ENCODE data around the gene UBAC2. TPM values are rescaled to one million over a fixed set of nuclear protein-coding genes. Genes with fewer than 3 reads are reported as not detected.

UBAC2 gene
- total RNA-seq, 1 donor from 2014 or later: 64.3 TPM

GRCh38 chr13:99353246-99353600 lies 152.6 kb downstream of the UBAC2 start:
- Mint-ChIP-seq H3K4me1 (peaks cover 21% of the 10 kb centered on the region), H3K36me3 (peaks cover 28% of the 10 kb centered on the region), H3K9me3 (no peaks in the 10 kb centered on the region), H3K4me3 (no peak overlapping the region), H3K27ac (no peak overlapping the region), H3K27me3 (ENCODE audit: low read depth) (no peaks in the 10 kb centered on the region)
- no peak for DNase-seq (ENCODE audit: low spot score in 2 of 2, unreplicated experiment in 2 of 2)
- TF ChIP-seq CTCF (IDR thresholded peaks at IDR 0.05; ENCODE audit: unreplicated experiment): no peak

- Mint-ChIP-seq H3K4me3 (no peak overlapping the region), H3K27me3 (ENCODE audit: low read depth) (no peaks in the 10 kb centered on the region), H3K4me1 (peaks cover 21% of the 10 kb centered on the region), H3K27ac (no peak overlapping the region), H3K9me3 (no peaks in the 10 kb centered on the region), H3K36me3 (peaks cover 27% of the 10 kb centered on the region)
- no peak for TF ChIP-seq CTCF (IDR thresholded peaks at IDR 0.05; ENCODE audit: unreplicated experiment)
- no peak for DNase-seq (ENCODE audit: low spot score in 2 of 2, unreplicated experiment in 2 of 2)
Measured at GRCh38 chr13:99353836-99354235, 153.2 kb downstream of the UBAC2 start.

- no peak for DNase-seq (ENCODE audit: low spot score in 2 of 2, unreplicated experiment in 2 of 2)
- peaks cover 21% of the 10 kb centered on the region for H3K4me1 Mint-ChIP-seq
- peak overlapping the region; percentile 52 for H3K27ac Mint-ChIP-seq
- H3K9me3 Mint-ChIP-seq: no peaks in the 10 kb centered on the region
- no peak for TF ChIP-seq CTCF (IDR thresholded peaks at IDR 0.05; ENCODE audit: unreplicated experiment)
- H3K27me3 Mint-ChIP-seq (ENCODE audit: low read depth): no peaks in the 10 kb centered on the region
- peaks cover 29% of the 10 kb centered on the region for H3K36me3 Mint-ChIP-seq
- no peak overlapping the region for H3K4me3 Mint-ChIP-seq
Measured at GRCh38 chr13:99354371-99354951, 153.8 kb downstream of the UBAC2 start.

GRCh38 chr13:99355267-99356011 lies 154.8 kb downstream of the UBAC2 start:
- Mint-ChIP-seq H3K9me3 (no peaks in the 10 kb centered on the region), H3K4me1 (peaks cover 21% of the 10 kb centered on the region), H3K36me3 (peaks cover 29% of the 10 kb centered on the region), H3K27me3 (ENCODE audit: low read depth) (no peaks in the 10 kb centered on the region), H3K4me3 (no peak overlapping the region), H3K27ac (peak overlapping the region; percentile 86)
- no peak for DNase-seq (ENCODE audit: low spot score in 2 of 2, unreplicated experiment in 2 of 2)
- no peak for TF ChIP-seq CTCF (IDR thresholded peaks at IDR 0.05; ENCODE audit: unreplicated experiment)

- peak overlapping the region; percentile 86 for H3K27ac Mint-ChIP-seq
- no peaks in the 10 kb centered on the region for H3K27me3 Mint-ChIP-seq (ENCODE audit: low read depth)
- TF ChIP-seq CTCF (IDR thresholded peaks at IDR 0.05; ENCODE audit: unreplicated experiment): no peak
- H3K4me3 Mint-ChIP-seq: no peak overlapping the region
- H3K4me1 Mint-ChIP-seq: peaks cover 21% of the 10 kb centered on the region
- no peaks in the 10 kb centered on the region for H3K9me3 Mint-ChIP-seq
- H3K36me3 Mint-ChIP-seq: peaks cover 29% of the 10 kb centered on the region
- no peak for DNase-seq (ENCODE audit: low spot score in 2 of 2, unreplicated experiment in 2 of 2)
Measured at GRCh38 chr13:99356012-99356261, 155.3 kb downstream of the UBAC2 start.
